NK-92 (cell line): ENCODE data around the gene RABGEF1.
A peak's percentile ranks its signal among the peaks of the same experiment; 100 is the strongest.
"Not testable (repeated sequence)": the region's sequence is repeated elsewhere in the genome, so short reads cannot be mapped to it uniquely, and the experiment has no call there.

Experiments
- DNase-seq: peaks from one replicate; lab custom pipeline; 2025; ENCODE audit not compliant: unreplicated experiment; lab: John Stamatoyannopoulos, UW

RABGEF1 gene

GRCh38 chr7:66740302-66740979 is at the start of gene RABGEF1:
TSS of gene RABGEF1 (plus strand) at chr7:66740733. CDS start at chr7:66771900, 31,167 bp downstream.
- peak; percentile 74 for DNase-seq

GRCh38 chr7:66693331-66693730 is 47.2 kb upstream of the RABGEF1 start:
- DNase-seq = no peak

GRCh38 chr7:66694286-66694685 is 46.2 kb upstream of the RABGEF1 start:
- DNase-seq = no peak

DNA sequence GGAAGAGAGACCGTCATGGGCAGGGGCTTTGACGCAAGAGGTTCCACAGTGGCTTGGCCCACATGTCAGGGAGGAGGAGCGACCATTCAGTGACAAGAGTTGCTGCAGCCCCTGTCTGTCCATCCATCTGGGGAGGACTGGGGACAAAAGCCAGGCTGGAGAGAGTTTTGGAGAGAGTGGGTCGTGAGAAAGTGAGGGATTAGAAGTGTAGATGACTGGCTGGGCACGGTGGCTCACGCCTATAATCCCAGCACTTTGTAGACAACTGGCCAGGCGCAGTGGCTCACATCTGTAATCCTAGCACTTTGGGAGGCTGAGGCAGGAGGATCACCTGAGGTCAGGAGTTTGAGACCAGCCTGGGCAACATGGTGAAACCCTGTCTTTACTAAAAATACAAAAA is 45.1 kb upstream of the RABGEF1 start:
- DNase-seq = not testable (repeated sequence)

GRCh38 chr7:66696134-66696533 is 44.4 kb upstream of the RABGEF1 start:
- not testable (repeated sequence) for DNase-seq

DNA sequence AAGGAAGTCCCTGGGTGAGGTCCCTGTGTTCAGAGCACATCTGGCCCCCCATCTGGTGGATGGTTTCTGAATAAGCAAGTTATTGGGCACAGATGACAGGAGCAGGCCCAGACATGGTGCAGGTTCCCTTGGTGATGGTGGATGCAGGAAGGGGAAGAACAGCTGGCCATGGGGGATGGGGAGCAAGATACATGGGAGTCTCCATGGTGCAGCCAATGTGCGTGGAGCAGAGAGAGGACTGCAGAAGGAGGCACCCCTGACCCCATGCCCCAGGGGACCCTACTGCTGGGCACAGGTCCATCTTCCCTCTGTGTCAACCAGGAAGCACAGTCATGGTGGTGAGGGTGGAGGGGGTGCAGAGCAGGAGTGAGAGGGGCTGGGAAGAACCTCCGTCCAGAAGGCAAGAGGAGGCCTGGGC is 43.8 kb upstream of the RABGEF1 start:
- no peak for DNase-seq

GRCh38 chr7:66697449-66698438 is 42.8 kb upstream of the RABGEF1 start:
- no peak for DNase-seq

DNA sequence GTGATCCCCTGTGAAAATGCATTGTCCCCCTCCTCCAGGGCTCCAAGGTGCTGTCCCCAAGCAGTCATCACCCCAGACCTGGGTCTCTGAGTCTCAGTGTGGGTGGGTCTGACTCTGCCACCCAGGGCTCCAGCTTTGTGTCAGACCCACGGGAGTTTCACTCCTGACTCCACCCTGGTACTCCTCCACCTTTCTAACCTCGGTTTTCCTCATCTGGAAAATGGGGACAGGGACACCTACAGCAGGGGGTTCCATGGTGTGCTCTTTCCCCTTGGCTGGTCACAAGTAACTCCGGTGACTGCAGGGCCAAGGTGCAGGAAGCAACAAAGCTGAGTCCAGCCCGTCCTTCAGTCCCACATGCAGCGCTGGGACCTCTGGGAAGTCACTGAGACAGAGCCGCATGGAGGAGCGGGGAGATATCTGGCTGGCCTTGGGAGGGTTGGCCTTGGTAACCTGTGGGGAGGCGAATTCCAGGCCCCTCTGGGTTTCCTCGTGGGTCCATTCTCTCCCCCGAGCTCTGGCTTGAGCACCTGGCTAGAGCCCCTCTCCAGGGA is 41.8 kb upstream of the RABGEF1 start:
- no peak for DNase-seq

- DNase-seq = no peak
Observed at GRCh38 chr7:66699998-66700397, 40.5 kb upstream of the RABGEF1 start.

- no peak for DNase-seq
Observed at GRCh38 chr7:66700633-66701131, 39.9 kb upstream of the RABGEF1 start.

- DNase-seq = no peak
Observed at GRCh38 chr7:66707825-66708224, 32.7 kb upstream of the RABGEF1 start.

- DNase-seq = not testable (repeated sequence)
Observed at GRCh38 chr7:66710752-66711151, 29.8 kb upstream of the RABGEF1 start.

DNA sequence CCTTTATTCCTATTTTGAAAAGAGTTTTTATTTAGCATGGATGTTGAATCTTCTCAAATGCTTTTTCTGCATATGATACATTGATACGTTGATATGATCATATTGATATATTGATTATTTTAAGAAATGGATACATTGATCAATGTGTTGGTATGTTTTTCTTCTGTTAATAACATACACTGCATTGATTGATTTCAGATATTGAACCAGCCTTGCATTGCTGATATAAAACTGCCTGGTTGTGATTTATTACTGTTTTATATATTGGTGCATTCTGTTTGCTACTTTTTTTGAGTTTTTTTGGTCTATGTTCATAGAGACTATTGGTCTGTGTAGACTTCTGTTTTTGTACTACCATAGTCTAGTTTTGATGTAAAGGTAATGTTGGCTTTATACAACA is 26.8 kb upstream of the RABGEF1 start:
- no peak for DNase-seq

GRCh38 chr7:66716634-66717033 is 23.9 kb upstream of the RABGEF1 start:
- not testable (repeated sequence) for DNase-seq

DNA sequence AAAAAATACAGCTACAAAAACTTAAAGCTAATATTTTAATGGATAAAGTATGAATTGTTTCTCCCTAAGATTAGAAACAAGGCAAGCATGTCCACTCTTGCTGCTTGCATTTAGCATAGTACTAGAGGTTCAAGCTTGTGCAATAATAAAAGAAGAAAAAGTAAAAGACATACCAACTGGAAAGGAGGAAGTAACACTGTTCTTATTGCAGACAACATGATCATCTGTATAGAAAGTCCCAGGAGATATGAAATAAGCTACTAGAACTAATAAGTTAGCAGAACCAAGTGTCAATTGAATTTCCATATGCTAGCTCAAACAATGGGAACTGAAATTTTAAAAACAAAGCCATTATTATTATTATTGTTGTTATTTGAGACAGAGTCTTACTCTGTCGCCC is 20.0 kb upstream of the RABGEF1 start:
- DNase-seq = no peak

GRCh38 chr7:66725843-66726242 is 14.7 kb upstream of the RABGEF1 start:
- no peak for DNase-seq

- DNase-seq = no peak
Observed at GRCh38 chr7:66727058-66727457, 13.5 kb upstream of the RABGEF1 start.

GRCh38 chr7:66728571-66728970 is 12.0 kb upstream of the RABGEF1 start:
- DNase-seq = no peak

- DNase-seq = no peak
Observed at GRCh38 chr7:66729274-66729673, 11.3 kb upstream of the RABGEF1 start.

- DNase-seq = no peak
Observed at GRCh38 chr7:66731986-66732385, 8.5 kb upstream of the RABGEF1 start.

GRCh38 chr7:66732439-66732838 is 8.1 kb upstream of the RABGEF1 start:
- DNase-seq = no peak

GRCh38 chr7:66734006-66734405 is 6.5 kb upstream of the RABGEF1 start:
- DNase-seq = no peak
